Measurements from ENCODE around the gene CALR. TPM values are rescaled to one million over a fixed set of nuclear protein-coding genes. Genes with fewer than 3 reads are reported as not detected.
"Not testable (repeated sequence)": the region's sequence is repeated elsewhere in the genome, so short reads cannot be mapped to it uniquely, and the experiment has no call there.

CALR gene
- total RNA-seq, 1 donor from 2014 or later, result 2,193 TPM

DNA sequence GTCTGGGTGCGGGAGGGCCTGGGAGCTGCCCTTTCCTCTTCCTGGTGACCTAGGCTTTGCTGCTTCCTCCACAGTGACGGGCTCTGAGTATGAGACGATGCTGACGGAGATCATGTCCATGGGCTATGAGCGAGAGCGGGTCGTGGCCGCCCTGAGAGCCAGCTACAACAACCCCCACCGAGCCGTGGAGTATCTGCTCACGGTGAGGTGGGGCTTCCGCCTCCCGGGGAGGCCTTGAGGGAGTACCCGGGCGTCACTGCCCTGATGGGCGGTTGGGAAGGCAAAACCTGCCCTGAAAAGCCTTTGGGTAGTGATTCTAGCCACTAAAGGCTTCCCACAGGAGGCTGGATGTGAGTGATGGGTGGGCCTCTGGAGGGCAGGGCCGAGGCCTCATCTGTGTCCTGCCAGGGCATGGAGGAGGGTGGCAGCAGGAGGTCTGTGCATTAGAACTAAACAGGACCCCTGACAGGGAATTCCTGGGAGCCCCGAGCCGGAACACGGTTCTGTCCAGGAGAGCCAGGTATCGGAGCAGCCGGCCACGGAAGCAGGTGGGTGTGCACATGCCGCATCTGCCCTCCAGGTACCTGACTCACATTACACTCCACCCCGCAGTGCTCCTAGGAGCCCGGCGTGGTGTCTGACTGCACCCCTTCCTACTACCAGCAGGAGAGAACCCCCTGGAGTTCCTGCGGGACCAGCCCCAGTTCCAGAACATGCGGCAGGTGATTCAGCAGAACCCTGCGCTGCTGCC, 10.4 kb downstream of the CALR start:
- Mint-ChIP-seq H3K9me3 (ENCODE audit: unreplicated experiment) (no peaks in the 10 kb centered on the region), H3K27ac (ENCODE audit: unreplicated experiment) (no peak overlapping the region), H3K27me3 (ENCODE audit: low read depth, unreplicated experiment) (no peaks in the 10 kb centered on the region), H3K4me3 (ENCODE audit: unreplicated experiment) (peak overlapping the region; percentile 54), H3K4me1 (ENCODE audit: low read depth, unreplicated experiment) (peaks cover 7% of the 10 kb centered on the region), H3K36me3 (ENCODE audit: low read depth, unreplicated experiment) (peaks cover 12% of the 10 kb centered on the region)
- DNase-seq (ENCODE audit: low read depth) (no peak), FAIRE-seq (no peak)
- no peak overlapping the region for H3K27ac ChIP-seq (ENCODE audit: low read depth, low read length)
- H3K36me3 ChIP-seq (ENCODE audit: insufficient read depth, low read length), result peaks cover 30% of the 10 kb centered on the region
- H3K4me1 ChIP-seq (ENCODE audit: insufficient read depth, low read length), result peaks cover 31% of the 10 kb centered on the region
- no peak overlapping the region for H3K9ac ChIP-seq (ENCODE audit: low read length)
- H2AFZ ChIP-seq (ENCODE audit: low read depth, low read length), result no peak overlapping the region
- no peak for TF ChIP-seq EZH2 (IDR thresholded peaks at IDR 0.05; ENCODE audit: insufficient read depth, low read length)
- TF ChIP-seq, protein P1, sequence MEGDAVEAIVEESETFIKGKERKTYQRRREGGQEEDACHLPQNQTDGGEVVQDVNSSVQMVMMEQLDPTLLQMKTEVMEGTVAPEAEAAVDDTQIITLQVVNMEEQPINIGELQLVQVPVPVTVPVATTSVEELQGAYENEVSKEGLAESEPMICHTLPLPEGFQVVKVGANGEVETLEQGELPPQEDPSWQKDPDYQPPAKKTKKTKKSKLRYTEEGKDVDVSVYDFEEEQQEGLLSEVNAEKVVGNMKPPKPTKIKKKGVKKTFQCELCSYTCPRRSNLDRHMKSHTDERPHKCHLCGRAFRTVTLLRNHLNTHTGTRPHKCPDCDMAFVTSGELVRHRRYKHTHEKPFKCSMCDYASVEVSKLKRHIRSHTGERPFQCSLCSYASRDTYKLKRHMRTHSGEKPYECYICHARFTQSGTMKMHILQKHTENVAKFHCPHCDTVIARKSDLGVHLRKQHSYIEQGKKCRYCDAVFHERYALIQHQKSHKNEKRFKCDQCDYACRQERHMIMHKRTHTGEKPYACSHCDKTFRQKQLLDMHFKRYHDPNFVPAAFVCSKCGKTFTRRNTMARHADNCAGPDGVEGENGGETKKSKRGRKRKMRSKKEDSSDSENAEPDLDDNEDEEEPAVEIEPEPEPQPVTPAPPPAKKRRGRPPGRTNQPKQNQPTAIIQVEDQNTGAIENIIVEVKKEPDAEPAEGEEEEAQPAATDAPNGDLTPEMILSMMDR (IDR thresholded peaks at IDR 0.05; ENCODE audit: insufficient read depth, low read depth, low read length), result no peak
- H3K9me3 ChIP-seq (ENCODE audit: insufficient read depth, low read depth, low read length), result no peaks in the 10 kb centered on the region
- H3K79me2 ChIP-seq (ENCODE audit: insufficient read depth, low read length), result peaks cover 53% of the 10 kb centered on the region
- H3K27me3 ChIP-seq (ENCODE audit: insufficient read depth, low read length), result no peaks in the 10 kb centered on the region
- peaks cover 34% of the 10 kb centered on the region for H4K20me1 ChIP-seq (ENCODE audit: insufficient read depth, low read length)
- no peak overlapping the region for H3K4me3 ChIP-seq (ENCODE audit: insufficient read depth, low read depth, low read length)
- H3K4me2 ChIP-seq (ENCODE audit: low read length), result no peak overlapping the region

DNA sequence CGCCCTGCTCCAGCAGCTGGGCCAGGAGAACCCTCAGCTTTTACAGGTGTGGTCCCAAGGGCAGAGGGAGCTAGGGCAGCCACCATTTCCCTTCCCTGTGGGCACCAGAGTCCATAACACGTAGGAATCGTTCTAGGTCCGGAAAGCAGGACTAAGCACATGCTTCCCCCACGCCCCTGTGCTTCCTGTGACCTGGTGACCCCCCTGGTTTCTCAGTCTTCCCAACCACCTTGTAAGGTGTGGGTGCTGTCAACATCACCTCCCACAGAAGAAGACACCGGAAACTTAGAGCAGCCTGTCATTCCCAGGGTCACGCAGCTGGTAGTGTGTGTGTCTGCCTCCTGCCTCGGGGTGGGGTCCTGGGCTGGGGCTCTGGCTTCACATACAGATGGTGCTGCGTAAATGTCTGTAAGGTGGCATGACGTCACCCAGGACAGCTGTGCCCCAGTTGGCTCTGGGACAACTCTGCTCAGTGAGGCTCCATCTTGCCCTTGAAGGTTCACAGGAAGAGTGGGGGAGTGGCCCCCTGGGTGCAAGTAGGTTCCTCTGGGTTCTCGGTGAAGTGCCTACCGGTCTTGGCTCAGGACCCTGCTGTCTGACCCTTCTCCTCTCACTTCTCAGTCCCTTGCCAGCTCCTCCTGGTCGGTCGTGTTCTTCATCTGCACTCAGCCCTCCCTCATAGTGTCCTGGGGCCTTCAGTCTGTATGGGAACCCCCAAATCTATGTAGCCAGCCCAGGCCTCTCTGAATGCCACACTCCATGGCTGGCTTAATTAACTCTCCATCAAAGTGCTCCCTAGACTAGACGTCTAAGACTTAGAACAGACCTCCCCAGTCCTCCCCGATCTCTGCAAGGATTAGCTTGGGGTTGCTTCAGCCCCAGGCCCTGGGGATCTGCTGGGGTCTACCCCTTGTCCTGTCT, 11.2 kb downstream of the CALR start:
- Histone ChIP-seq H4K20me1 (ENCODE audit: insufficient read depth, low read length) (peaks cover 28% of the 10 kb centered on the region), H3K4me1 (ENCODE audit: insufficient read depth, low read length) (peaks cover 35% of the 10 kb centered on the region), H2AFZ (ENCODE audit: low read depth, low read length) (no peak overlapping the region), H3K4me2 (ENCODE audit: low read length) (no peak overlapping the region), H3K27ac (ENCODE audit: low read depth, low read length) (no peak overlapping the region), H3K79me2 (ENCODE audit: insufficient read depth, low read length) (peaks cover 58% of the 10 kb centered on the region), H3K9ac (ENCODE audit: low read length) (no peak overlapping the region), H3K4me3 (ENCODE audit: insufficient read depth, low read depth, low read length) (no peak overlapping the region), H3K36me3 (ENCODE audit: insufficient read depth, low read length) (peaks cover 28% of the 10 kb centered on the region), H3K9me3 (ENCODE audit: insufficient read depth, low read depth, low read length) (no peaks in the 10 kb centered on the region), H3K27me3 (ENCODE audit: insufficient read depth, low read length) (no peaks in the 10 kb centered on the region)
- no peak for DNase-seq (ENCODE audit: low read depth)
- TF ChIP-seq EZH2 (IDR thresholded peaks at IDR 0.05; ENCODE audit: insufficient read depth, low read length), result no peak
- TF ChIP-seq, protein P1 (IDR thresholded peaks at IDR 0.05; ENCODE audit: insufficient read depth, low read depth, low read length), result no peak
- Mint-ChIP-seq H3K9me3 (ENCODE audit: unreplicated experiment) (no peaks in the 10 kb centered on the region), H3K27ac (ENCODE audit: unreplicated experiment) (peak overlapping the region; percentile 69), H3K4me3 (ENCODE audit: unreplicated experiment) (peak overlapping the region; percentile 68), H3K4me1 (ENCODE audit: low read depth, unreplicated experiment) (peaks cover 7% of the 10 kb centered on the region), H3K36me3 (ENCODE audit: low read depth, unreplicated experiment) (peaks cover 9% of the 10 kb centered on the region), H3K27me3 (ENCODE audit: low read depth, unreplicated experiment) (no peaks in the 10 kb centered on the region)
- FAIRE-seq, result no peak

DNA sequence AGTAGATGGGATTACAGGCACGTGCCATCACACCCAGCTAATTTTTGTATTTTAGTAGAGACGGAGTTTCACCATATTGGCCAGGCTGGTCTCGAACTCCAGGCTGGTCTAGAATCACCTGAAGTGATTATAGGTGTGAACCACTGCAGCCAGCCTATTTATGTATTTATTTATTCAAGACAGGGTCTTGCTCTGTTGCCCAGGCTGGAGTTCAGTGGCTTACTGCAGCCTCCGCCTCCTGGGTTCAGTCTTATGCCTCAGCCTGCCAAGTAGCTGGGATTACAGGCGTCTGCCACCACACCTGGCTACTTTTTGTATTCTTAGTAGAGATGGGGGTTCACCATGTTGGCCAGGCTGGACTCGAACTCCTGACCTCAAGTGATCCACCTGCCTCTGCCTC, 13.6 kb downstream of the CALR start:
- peaks cover 36% of the 10 kb centered on the region for H3K4me1 ChIP-seq (ENCODE audit: insufficient read depth, low read length)
- not testable (repeated sequence) for DNase-seq (ENCODE audit: low read depth); FAIRE-seq; H3K4me3 Mint-ChIP-seq (ENCODE audit: unreplicated experiment); H3K9me3 ChIP-seq (ENCODE audit: insufficient read depth, low read depth, low read length); H2AFZ ChIP-seq (ENCODE audit: low read depth, low read length); H3K27me3 ChIP-seq (ENCODE audit: insufficient read depth, low read length); H3K4me3 ChIP-seq (ENCODE audit: insufficient read depth, low read depth, low read length); H3K9me3 Mint-ChIP-seq (ENCODE audit: unreplicated experiment); H3K27me3 Mint-ChIP-seq (ENCODE audit: low read depth, unreplicated experiment); H3K27ac Mint-ChIP-seq (ENCODE audit: unreplicated experiment); H3K36me3 Mint-ChIP-seq (ENCODE audit: low read depth, unreplicated experiment)
- H3K4me2 ChIP-seq (ENCODE audit: low read length), result peak overlapping the region; percentile 62
- peaks cover 25% of the 10 kb centered on the region for H4K20me1 ChIP-seq (ENCODE audit: insufficient read depth, low read length)
- H3K36me3 ChIP-seq (ENCODE audit: insufficient read depth, low read length), result peaks cover 26% of the 10 kb centered on the region
- H3K9ac ChIP-seq (ENCODE audit: low read length), result peak overlapping the region; percentile 80
- H3K27ac ChIP-seq (ENCODE audit: low read depth, low read length), result peak overlapping the region; percentile 95
- peaks cover 69% of the 10 kb centered on the region for H3K79me2 ChIP-seq (ENCODE audit: insufficient read depth, low read length)
- H3K4me1 Mint-ChIP-seq (ENCODE audit: low read depth, unreplicated experiment), result peaks cover 16% of the 10 kb centered on the region

All from astrocyte (in vitro differentiated cells and primary cell).